OCI-LY1 (cell line): Measurements from ENCODE around the gene MYBBP1A.

ENCODE experiments used
- H2AFZ ChIP-seq: fragments of 200-600 bp; sonication (generic), shearing (Covaris generic); 2 replicates; pipeline ENCODE4 v1.6.0; 2014; ENCODE audit warnings: antibody characterized with exemption, mild to moderate bottlenecking, low read length
- H3F3A ChIP-seq: fragments of 200-600 bp; sonication (generic), shearing (Covaris generic); 2 replicates; pipeline ENCODE4 v1.6.0; 2014; ENCODE audit warnings: mild to moderate bottlenecking, antibody characterized with exemption, low read length, moderate library complexity; ENCODE audit not compliant: insufficient read depth
- H3K27ac ChIP-seq: fragments of 200-600 bp; sonication (generic); 2 replicates; pipeline ENCODE4 v1.5.1; 2014; ENCODE audit warnings: low read length, mixed run types, mild to moderate bottlenecking, low read depth; ENCODE audit not compliant: poor library complexity, severe bottlenecking
- H3K27me3 ChIP-seq: fragments of 200-600 bp; sonication (generic); 2 replicates; pipeline ENCODE4 v1.6.0; 2014; ENCODE audit warnings: antibody characterized with exemption, mild to moderate bottlenecking, low read length, moderate library complexity; ENCODE audit not compliant: insufficient read depth
- H3K36me3 ChIP-seq: fragments of 200-600 bp; sonication (generic); 2 replicates; pipeline ENCODE4 v1.6.1; 2014; ENCODE audit warnings: mild to moderate bottlenecking, antibody characterized with exemption, low read length, moderate library complexity, mixed read lengths; ENCODE audit not compliant: insufficient read depth
- H3K4me1 ChIP-seq: fragments of 200-600 bp; sonication (generic); 2 replicates; pipeline ENCODE4 v1.5.1; 2014; ENCODE audit warnings: mild to moderate bottlenecking, low read length, moderate library complexity; ENCODE audit not compliant: insufficient read depth, severe bottlenecking
- H3K4me2 ChIP-seq: fragments of 200-600 bp; sonication (generic), shearing (Covaris generic); 2 replicates; pipeline ENCODE4 v1.6.1; 2014; ENCODE audit warnings: low read length
- H3K4me3 ChIP-seq: fragments of 200-600 bp; sonication (generic); 2 replicates; pipeline ENCODE4 v1.5.1; 2014; ENCODE audit warnings: low read length, low read depth, mild to moderate bottlenecking, mixed read lengths; ENCODE audit not compliant: poor library complexity, severe bottlenecking
- H3K79me2 ChIP-seq: fragments of 200-600 bp; shearing (Covaris generic); 2 replicates; pipeline ENCODE4 v1.6.1; 2016; ENCODE audit warnings: mixed run types, low read length, mixed read lengths; ENCODE audit not compliant: insufficient read depth
- H3K9ac ChIP-seq: fragments of 200-600 bp; sonication (generic), shearing (Covaris generic); 2 replicates; pipeline ENCODE4 v1.6.1; 2014; ENCODE audit warnings: mild to moderate bottlenecking, low read length, mixed read lengths
- H3K9me2 ChIP-seq: fragments of 200-600 bp; sonication (generic), shearing (Covaris generic); 2 replicates; pipeline ENCODE4 v1.6.1; 2014; ENCODE audit warnings: low read depth, mild to moderate bottlenecking, low read length, mixed read lengths
- H3K9me3 ChIP-seq: fragments of 200-600 bp; shearing (Covaris generic); 2 replicates; pipeline ENCODE4 v1.6.1; 2014; ENCODE audit warnings: low read length, mixed read lengths
- H4K20me1 ChIP-seq: fragments of 200-600 bp; sonication (generic), shearing (Covaris generic); 2 replicates; pipeline ENCODE4 v1.6.0; 2016; ENCODE audit warnings: mild to moderate bottlenecking, low read length; ENCODE audit not compliant: insufficient read depth
- CTCF ChIP-seq: fragments of 200-600 bp; sonication (generic), shearing (Covaris generic); IDR thresholded peaks from 2 replicates; pipeline ENCODE4 v1.5.1; 2017; ENCODE audit warnings: mild to moderate bottlenecking, antibody characterized with exemption, low read length, moderate library complexity, mixed read lengths
- EZH2 ChIP-seq: fragments of 200-600 bp; sonication (generic), shearing (Covaris generic); IDR thresholded peaks from 2 replicates; pipeline ENCODE4 v1.8.0; 2017; ENCODE audit warnings: borderline replicate concordance, mixed run types, mild to moderate bottlenecking, antibody characterized with exemption, low read length, moderate library complexity, mixed read lengths

MYBBP1A gene

GRCh38 chr17:4594406-4594805, 39.2 kb upstream of the MYBBP1A start:
- no peak overlapping the region for H3K4me3 ChIP-seq
- no peak overlapping the region for H3K9ac ChIP-seq
- no peak overlapping the region for H3K4me2 ChIP-seq
- no peaks in the 10 kb centered on the region for H3K36me3 ChIP-seq
- H3K4me1 ChIP-seq: no peaks in the 10 kb centered on the region
- H3K27me3 ChIP-seq: peaks cover 14% of the 10 kb centered on the region; the same call in 1 of the 2 replicates
- H4K20me1 ChIP-seq: no peaks in the 10 kb centered on the region
- no peaks in the 10 kb centered on the region for H3F3A ChIP-seq
- no peaks in the 10 kb centered on the region for H3K79me2 ChIP-seq
- H3K27ac ChIP-seq: no peak overlapping the region
- no peaks in the 10 kb centered on the region for H3K9me2 ChIP-seq
- TF ChIP-seq CTCF: no peak
- no peak overlapping the region for H2AFZ ChIP-seq
- no peaks in the 10 kb centered on the region for H3K9me3 ChIP-seq

GRCh38 chr17:4593021-4593421, 37.8 kb upstream of the MYBBP1A start:
- Histone ChIP-seq H3K27ac (no peak overlapping the region), H3K4me3 (no peak overlapping the region), H2AFZ (no peak overlapping the region), H3K36me3 (no peaks in the 10 kb centered on the region), H3F3A (no peaks in the 10 kb centered on the region), H3K79me2 (no peaks in the 10 kb centered on the region), H3K4me1 (no peaks in the 10 kb centered on the region), H4K20me1 (no peaks in the 10 kb centered on the region), H3K9me2 (no peaks in the 10 kb centered on the region), H3K27me3 (peaks cover 20% of the 10 kb centered on the region; the same call in 1 of the 2 replicates), H3K9ac (no peak overlapping the region), H3K9me3 (no peaks in the 10 kb centered on the region), H3K4me2 (no peak overlapping the region)
- no peak for TF ChIP-seq EZH2
- TF ChIP-seq CTCF: no peak

GRCh38 chr17:4592240-4593005, 37.2 kb upstream of the MYBBP1A start:
- H3F3A ChIP-seq: no peaks in the 10 kb centered on the region
- no peaks in the 10 kb centered on the region for H3K9me2 ChIP-seq
- H3K27ac ChIP-seq: no peak overlapping the region
- H3K9ac ChIP-seq: no peak overlapping the region
- H3K4me3 ChIP-seq: no peak overlapping the region
- TF ChIP-seq EZH2 (no peak), CTCF (no peak)
- no peaks in the 10 kb centered on the region for H3K36me3 ChIP-seq
- no peak overlapping the region for H2AFZ ChIP-seq
- H3K4me2 ChIP-seq: no peak overlapping the region
- peaks cover 20% of the 10 kb centered on the region; the same call in 1 of the 2 replicates for H3K27me3 ChIP-seq
- no peaks in the 10 kb centered on the region for H3K9me3 ChIP-seq
- no peaks in the 10 kb centered on the region for H3K79me2 ChIP-seq
- no peaks in the 10 kb centered on the region for H4K20me1 ChIP-seq
- H3K4me1 ChIP-seq: no peaks in the 10 kb centered on the region
